GM18909 (cell line): ENCODE measurements around the gene HAGH.
A peak's percentile ranks its signal among the peaks of the same experiment; 100 is the strongest.

Experiments used
- ATAC-seq: cut with Tn5 transposase; IDR thresholded peaks from one replicate; pipeline ENCODE4 v1.9.1; 2021; ENCODE audit warnings: mild to moderate bottlenecking; ENCODE audit not compliant: unreplicated experiment, poor library complexity

Gene HAGH

DNA sequence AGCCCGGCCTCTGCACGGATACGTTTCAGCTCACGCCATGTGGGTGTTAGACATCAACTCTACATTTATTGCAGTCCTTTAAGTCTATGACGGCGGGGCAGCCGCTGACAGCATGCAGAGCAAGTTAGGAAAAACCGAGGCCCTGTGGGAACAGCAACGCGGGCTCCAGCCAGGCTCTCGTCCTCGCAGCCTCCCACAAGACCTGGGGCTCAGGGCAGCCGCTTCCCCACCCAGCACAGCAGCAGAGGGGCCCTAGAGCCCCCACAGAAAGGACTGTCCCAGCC is 50.0 kb downstream of the HAGH start:
- no peak for ATAC-seq

DNA sequence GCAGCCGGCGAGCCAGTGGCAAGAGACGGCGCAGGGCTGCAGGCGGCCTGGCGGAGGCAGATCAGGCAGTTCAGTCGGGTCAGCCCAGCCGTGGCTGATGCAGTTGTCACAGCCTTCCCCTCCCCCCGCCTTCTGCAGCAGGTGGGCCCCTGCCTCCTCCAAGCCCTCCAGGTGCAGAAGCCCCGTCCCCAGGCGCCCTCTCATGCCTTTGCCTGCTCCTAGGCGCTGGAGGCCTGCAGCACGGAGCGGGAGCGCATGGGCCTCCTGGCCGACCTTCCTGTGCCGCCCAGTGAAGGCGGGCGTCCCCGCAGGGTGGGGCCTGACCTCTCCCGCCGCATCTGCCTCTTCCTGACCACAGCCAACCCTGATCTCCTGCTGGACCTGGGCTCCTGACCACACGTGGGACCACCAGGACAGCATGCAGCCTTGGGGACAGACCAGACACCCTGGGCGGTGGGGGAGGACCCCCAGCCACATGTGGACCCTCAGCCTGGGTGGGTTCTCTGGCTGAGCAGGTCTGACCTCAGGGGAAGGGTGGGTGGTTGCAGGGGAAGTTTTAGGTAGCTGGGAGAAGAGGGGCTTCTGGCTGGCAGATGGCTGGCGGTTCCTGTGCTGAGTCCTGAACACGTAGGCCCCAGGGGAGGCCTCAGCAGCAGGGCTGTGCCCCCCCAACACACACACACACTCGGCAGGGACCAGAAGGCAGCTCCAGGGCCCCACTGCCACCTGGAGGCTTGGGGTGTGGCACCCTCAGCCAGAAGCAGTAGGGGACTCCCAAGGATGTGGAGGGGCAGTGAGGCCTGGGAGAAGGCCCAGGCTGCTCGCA is 50.6 kb downstream of the HAGH start:
- ATAC-seq: no peak

DNA sequence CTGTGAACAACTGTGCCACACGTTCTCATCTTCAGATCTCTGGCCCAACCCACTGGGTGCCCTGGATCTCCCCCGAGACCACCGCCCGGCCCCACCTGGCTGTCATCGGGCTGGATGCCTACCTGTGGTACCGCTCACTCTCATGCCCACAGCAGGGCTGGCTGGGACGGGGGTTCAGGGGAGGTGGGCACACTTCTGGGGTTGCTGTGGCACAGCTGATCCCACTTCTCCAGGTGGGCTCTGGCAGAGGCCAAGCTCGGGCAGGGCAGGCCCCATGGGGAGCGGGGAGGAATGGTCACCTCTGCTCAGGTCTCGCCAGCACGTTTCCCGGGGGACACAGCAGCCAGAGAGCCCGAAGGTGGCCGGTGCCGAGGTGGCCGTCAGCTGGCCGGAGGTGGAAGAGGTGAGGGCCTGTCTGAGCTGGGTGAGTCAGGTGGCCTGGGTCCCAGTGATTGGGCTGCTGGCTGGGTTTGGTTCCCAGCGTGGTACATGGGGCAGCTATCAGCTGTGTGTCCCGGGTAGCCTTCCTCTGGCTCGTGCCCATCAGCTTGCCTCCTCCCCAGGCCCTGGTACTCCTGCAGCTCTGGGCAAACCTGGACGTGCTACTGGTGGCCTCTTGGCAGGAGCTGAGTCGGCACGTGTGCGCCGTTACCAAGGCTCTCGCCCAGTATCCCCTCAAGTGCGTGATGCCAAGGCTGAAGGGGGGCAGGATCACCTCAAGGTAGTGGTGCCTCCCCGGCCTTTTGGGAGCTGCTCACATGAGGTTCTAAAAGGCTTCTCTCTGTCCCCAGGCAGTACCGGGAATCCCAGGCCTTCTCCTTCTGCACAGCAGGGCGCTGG is 51.4 kb downstream of the HAGH start:
- no peak for ATAC-seq

DNA sequence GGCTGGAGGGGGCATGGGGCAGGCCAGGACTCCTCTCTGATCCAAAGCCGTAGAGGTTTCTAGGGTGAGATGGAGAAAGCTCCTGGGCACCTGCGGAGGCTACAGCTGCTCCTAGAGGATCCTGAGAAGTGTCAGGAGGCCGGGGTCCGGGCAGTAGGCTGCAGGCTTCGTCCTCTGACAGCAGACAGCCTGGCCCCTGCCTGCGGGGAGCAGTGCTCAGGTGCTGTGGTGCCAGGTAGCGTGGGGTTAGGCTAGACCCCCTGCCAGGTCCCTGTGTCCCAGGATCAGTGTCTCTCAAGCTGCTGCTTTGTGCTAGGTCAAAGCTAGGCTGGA is 52.2 kb downstream of the HAGH start:
- ATAC-seq: no peak

DNA sequence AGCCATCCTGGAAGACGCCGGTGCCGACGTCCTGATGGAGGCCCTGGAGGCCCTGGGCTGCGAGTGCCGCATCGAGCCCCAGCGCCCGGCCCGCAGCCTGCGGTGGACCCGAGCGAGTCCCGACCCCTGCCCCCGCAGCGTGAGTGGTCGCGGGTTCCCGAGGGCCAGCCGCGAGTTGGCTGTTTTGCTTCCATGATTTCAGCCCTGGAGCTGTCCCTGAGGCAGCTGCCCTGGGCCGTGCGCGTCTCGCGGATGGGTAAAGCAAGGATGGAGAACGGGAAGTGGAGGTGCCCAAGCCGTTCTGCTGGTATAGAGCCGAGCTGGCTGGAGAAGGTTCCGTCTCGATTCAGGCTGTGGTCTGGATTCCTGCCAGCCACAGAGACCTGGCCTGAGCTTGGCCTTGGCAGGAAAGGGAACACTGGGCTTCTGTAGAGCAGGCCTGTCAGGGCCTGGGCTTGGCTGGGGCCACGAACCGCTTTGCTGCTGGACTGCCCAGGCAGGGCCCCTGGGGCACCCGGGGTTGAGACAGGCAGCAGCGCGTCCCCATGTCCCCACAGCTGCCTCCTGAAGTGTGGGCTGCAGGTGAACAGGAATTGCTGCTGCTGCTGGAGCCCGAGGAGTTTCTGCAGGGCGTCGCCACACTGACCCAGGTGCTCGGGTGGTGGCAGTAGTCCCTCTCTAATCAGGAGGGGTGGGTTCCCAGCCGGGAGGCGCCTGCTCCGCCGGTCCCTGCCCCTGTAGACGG is 52.8 kb downstream of the HAGH start:
- ATAC-seq: no peak

DNA sequence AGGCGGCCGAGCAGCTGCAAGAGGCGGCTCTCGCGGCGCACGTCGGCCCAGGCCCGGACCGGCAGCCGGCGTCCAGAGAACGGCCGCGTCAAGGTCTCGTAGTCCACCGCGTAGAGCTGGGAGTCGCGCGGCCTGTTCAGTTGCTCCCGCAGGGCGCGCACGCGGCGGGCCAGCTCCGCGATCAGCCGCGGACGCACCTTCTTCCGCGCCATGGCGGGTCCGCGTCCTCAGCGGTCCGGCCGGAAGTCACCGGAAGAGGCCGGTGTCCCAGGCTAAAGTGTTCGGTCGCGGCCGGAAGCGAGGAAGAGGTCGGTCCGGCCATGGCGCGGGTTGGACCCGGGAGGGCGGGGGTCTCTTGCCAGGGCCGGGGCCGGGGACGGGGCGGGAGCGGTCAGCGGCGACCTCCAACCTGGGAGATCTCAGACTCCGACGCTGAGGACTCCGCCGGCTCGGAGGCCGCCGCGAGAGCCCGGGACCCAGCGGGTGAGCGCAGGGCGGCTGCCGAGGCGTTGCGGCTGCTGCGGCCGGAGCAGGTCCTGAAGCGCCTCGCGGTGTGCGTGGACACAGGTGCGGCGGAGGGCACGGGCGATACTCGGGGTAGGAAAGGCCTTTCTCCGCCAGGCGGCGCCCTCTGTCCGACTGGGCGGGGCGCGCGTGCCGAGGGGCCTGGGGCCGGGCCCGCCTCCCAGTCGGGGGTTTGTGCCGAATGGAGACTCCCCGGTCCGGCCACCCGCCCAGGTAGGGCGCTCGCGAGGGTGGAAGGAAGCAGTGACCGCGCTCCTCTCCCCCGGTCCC is 53.5 kb downstream of the HAGH start, which contains the start of gene MRPS34:
MRPS34 (minus strand) TSS at position 227 of the 795 bp plus-strand sequence; CDS start at position 212, 15 bp downstream.
- peak; percentile 53 for ATAC-seq

DNA sequence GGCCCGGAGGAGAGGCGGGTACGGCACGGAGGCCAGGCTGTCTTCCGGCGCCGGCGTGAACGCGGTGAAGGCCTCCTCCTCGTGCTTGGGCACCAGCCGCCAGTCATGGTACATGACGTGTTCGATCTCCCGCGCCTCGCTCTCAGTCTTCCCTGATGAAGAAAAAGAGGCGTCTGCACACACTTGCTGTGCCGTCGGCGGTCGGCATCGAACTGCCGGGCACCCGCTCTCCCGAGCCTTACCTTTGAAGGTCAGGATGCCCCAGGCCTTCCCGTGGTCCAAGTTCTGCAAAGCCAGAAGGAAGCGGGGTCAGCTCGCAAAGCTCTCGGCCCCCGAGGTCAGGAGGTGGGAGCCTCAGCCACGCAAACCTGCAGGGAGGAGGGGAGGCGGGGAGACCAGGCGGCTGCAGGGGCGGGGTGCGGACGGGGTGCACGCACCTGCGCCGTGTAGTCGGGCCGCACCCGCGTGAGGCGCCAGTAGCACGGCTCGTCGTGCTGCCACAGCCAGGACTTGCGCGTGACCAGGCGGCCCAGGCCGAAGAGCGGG is 54.2 kb downstream of the HAGH start, which contains the start of gene EME2:
EME2 (plus strand) TSS at position 449 of the 546 bp plus-strand sequence. CDS start 418 bp downstream, outside the sequence.
- peak; percentile 11 for ATAC-seq

DNA sequence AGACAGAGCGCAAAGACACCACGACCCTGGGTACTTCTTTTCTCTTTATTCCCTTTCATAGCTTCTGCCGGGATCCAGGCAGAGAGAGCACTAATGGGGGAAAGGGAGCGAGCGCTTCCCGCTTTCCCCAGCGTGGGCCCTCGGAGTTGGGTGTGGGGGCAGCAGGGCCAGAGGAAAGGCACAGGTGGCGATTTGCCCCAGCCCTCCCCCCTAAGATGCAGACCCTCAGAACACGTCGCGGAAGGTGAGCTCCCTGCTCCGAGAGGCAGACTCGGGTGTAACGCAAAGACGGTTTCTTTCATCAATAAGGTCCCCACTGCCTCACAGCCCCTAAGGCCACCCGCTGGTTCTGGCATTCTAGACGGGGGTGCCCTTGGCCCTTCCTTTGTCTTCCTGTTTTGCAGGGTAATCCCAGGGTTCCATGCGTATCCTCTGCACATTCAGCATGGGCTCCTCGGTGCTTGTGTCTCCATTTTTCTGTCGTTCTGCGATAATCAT is 54.7 kb downstream of the HAGH start:
- ATAC-seq: no peak

DNA sequence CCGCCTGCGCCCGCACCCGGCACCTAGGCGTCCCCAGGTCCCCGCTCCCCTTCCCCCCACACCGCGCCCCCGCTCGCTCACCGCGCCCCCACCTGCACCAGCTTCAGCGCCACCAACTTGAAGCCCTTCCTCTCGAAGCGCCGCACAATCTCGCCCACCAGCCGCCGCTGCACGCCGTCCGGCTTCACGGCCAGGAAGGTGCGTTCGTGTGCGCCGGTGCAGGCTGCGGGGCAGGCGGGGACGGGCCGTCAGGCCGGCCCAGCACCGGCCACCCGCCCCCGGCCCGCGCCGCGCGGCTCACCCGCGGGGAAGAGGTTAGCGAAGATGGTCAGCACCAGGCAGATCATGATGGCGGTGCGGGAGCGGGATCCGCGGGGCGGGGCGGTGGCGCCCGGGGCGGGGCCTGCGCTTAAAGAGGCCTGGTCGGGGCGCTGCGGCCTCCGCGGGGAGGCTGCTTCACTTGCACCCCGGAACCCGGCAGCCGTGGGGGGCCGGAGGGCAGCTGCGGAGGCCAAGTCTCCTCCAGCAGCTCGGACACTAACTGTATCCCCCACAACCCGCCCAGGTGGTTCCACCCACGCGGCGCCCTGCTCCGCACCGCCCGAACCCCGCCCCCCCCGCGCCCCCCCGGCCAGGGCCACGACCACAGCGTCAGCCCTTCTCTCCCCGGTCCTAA is 55.3 kb downstream of the HAGH start, which contains the start of gene NME3:
NME3 (minus strand) TSS at position 356 of the 676 bp plus-strand sequence; CDS start at position 347, 9 bp downstream.
- ATAC-seq: no peak

DNA sequence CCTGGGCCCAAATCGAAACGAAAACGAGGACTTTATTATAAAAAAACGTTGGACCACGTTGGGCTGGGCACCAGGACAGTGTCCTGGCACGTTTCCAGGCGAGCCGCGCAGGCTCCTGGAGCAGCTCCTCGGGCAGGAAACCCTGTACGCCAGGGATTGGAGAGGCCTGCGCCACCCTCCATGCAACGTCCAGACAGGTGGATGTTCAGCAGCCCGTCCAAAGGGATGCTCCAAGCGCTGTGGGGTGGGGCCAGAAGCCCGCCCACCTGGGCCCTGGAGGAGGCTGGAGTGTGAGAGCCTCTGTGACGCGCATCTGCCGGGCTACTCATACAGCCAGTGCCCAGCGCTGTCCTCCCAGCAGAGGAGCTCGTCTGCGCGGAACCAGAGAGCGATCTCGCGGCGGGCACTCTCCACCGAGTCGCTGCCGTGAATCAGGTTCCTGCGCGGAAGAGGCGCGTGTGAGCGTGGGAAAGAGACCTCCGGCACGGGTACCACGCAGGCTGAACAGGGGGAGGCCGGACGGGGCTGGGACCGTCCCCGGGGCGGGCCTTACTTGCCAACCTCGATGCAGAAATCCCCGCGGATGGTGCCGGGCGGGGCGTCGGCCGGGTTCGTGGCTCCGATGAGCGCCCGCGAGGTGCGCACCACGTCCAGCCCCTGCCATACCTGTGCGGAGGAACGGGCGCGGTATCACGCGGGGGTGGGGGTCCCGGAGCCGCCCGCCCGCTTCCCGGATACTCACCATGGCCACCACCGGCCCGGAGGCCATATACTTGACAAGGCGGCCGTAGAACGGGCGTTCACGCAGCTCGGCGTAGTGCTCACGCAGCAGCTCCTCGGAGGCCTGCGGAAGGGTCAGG is 56.1 kb downstream of the HAGH start:
- ATAC-seq: no peak

DNA sequence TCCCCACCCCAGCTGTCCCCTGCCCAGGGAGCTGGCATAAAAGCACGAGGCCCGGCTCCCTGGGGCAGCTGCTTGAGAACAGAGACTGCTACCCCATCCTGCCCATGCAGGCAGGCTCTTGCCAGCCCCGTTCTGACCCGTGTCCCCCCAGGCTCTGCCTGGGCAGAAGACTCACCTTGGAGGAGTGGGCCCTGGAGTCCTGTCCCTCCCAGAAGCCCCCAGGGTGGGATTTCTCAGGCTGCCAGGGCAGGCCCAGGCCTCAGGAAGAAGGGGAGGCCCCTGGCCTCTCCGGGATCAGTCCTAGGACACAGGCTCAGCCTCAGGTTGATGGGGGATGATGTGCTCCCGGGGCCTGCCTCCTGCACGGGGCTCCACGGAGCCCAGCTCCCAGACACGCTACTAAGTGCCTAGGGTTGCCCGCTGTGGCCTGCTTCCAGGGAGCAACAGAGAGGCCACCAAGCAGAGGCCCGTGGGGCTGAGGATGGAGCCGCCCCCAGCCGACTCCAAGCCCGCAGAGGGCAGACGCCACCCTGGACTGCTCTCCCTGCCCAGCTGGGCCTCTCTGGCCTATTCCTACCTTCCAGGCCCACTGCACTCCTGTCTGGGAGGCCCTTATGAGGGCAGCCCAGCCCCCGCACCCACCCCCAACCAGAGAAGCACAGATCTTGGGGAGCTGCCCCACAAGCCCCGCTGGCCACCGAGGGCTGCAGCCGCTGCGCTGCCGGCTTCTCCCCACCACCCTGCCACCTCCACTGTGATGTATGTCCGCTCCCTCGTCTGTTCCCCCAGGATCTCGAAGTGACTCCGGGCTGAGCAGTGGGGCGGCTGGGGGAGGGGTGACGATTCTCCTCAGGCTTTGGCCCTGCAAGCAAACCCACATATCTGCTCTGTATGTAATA is 57.0 kb downstream of the HAGH start:
- ATAC-seq: no peak

DNA sequence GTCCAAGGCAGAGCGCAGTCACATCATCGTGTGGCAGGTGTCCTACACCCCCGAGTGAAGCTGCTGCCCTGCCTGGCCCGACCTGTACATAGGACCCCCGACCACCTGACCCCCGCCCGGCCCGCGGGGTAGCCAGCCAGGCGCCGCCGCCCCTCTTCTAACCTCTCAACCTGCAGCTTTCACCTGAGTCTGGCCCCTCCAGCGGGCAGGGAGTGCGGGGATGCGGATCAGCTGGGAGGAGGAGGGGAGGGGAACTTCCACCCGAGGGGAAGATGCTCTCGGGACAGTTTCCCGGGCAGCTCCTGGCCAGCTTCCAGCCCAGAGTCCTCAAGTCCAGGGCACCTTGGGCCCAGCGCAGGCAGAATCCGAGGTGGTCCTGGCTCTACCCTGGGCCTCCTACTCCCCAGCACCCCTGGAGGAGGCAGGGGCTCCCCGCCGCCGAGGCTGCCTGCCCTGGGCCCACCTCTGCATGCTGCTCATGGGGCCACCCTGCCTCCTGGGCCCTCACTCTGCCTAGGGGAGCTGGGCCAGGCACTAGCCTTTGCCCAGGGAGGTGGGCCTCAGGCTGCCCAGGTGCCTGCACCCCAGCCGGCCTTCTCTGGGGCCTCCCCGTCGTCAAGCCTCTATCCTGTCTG is 57.7 kb downstream of the HAGH start:
- ATAC-seq: no peak

DNA sequence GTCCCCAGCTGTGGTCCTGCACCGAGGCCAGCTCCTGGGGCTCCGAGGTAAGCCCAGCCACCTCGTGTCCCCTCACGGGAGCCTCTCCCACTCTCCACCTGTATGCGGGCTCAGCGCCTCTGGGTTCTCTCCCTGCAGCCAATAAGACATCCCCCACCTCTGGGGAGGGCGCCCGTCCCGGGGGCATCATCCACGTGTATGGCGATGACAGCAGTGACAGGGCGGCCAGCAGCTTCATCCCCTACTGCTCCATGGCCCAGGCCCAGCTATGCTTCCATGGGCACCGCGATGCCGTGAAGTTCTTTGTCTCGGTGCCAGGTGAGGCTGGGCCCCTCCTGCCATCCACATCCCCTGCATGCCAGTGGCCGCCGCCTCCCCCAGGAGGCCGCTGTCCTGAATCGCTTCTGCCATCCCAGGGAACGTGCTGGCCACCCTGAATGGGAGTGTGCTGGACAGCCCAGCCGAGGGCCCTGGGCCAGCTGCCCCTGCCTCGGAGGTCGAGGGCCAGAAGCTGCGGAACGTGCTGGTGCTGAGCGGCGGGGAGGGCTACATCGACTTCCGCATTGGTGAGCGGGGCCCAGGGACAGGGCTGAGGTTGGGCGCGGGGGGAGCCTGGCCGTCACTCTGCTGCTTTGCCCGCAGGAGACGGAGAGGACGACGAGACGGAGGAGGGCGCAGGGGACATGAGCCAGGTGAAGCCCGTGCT is 58.4 kb downstream of the HAGH start:
- no peak for ATAC-seq

DNA sequence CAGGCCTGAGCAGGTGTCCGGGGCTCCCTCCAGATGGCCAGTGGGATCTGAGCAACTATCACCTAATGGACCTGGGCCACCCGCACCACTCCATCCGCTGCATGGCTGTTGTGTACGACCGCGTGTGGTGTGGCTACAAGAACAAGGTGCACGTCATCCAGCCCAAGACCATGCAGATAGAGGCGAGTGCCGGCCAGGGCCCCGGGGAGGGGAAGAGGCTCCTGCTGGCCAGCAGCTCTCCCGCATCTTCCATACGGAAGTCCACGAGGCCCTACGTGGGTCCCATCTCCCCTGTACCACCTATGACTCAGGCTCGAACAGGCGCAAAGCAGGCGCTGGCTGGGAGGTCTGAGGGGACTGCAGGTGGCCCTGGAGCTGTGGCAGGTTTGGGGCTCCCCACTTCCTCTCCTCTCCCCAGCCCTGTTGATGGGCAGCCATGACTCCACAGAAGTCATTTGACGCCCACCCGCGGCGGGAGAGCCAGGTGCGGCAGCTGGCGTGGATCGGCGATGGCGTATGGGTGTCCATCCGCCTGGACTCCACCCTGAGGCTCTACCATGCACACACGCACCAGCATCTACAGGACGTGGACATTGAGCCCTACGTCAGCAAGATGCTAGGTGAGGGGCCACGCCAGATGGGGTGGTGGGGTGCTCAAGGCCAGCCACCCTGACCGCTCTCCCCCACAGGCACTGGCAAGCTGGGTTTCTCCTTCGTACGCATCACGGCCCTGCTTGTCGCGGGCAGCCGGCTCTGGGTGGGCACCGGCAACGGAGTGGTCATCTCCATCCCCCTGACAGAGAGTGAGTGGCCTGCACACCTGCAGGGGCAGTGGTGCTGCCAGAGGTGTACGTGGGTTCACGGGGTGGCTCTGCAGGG is 59.3 kb downstream of the HAGH start:
- ATAC-seq: no peak

DNA sequence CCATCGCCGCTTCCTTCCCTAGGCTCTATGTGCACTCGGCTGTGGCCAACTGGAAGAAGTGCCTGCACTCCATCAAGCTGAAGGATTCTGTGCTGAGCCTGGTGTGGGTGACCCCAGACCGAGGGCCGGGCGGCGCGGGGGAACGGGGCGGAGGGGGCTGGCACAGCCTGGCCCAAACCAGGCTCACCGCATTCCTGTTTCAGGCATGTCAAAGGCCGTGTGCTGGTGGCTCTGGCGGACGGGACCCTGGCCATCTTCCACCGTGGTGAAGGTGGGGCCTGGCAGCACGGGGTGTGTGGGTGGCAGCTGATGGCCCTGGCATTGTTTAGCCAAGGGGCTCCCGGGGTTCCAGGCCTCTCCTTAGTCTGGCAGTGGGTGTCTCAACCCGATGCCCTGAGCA is 59.9 kb downstream of the HAGH start:
- ATAC-seq: no peak
